ENCODE results near the gene TST.

DNA sequence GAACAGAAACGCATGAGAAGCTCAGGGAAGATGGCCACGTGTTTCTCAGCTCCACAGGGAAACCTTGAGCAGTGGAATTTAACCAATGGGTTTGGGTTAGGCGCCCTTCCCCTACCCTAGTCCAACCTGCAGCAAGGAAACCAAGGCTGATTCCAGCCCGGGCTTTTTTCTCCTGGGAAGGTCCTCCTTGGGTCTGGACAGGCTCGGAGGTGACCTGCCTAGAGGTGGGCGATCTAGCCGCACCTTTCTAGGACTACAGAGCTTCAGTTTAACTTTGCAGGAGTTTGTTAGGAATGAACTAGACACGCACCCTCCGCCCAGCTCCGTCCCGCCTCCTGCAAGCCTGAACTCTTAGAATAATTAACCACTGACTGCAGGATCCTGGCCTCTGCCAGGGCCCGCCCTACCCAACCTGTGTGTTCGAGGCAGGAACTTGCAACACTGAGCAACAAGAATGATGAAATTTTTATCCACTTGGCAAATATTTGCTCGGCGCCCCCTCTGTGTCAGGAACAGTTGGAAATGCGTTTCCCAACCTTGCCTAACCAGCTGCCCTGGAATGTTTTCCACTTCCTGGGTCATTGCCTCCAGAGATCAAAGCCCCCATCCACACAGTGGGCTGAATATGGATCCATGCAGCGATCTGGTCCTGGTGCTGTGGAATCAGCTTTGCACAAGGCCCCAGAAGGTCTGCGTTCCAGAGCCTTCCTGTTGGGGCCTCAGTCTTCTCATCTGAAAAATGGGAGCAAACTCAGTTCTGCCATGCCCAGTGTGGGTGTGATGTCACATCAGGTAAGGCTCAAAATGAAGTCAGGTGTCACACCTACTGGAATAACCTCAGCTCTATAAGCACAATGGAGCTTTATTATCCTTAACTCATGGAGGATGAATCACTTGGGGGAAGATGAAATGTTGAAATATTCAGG lies 13.6 kb upstream of the TST start:
- no peak for TF ChIP-seq EZH2 (IDR thresholded peaks at IDR 0.05; ENCODE audit: low read length, missing control alignments)
- TF ChIP-seq, protein P1, sequence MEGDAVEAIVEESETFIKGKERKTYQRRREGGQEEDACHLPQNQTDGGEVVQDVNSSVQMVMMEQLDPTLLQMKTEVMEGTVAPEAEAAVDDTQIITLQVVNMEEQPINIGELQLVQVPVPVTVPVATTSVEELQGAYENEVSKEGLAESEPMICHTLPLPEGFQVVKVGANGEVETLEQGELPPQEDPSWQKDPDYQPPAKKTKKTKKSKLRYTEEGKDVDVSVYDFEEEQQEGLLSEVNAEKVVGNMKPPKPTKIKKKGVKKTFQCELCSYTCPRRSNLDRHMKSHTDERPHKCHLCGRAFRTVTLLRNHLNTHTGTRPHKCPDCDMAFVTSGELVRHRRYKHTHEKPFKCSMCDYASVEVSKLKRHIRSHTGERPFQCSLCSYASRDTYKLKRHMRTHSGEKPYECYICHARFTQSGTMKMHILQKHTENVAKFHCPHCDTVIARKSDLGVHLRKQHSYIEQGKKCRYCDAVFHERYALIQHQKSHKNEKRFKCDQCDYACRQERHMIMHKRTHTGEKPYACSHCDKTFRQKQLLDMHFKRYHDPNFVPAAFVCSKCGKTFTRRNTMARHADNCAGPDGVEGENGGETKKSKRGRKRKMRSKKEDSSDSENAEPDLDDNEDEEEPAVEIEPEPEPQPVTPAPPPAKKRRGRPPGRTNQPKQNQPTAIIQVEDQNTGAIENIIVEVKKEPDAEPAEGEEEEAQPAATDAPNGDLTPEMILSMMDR (conservative IDR thresholded peaks at IDR 0.05 in 1 of 2, IDR thresholded peaks at IDR 0.05 in 1 of 2; ENCODE audit: low read depth in 1 of 2, low read length in 2 of 2), result no peak

Measured in fibroblast of lung (primary cell).